ENCODE results near the gene PDLIM3.

DNA sequence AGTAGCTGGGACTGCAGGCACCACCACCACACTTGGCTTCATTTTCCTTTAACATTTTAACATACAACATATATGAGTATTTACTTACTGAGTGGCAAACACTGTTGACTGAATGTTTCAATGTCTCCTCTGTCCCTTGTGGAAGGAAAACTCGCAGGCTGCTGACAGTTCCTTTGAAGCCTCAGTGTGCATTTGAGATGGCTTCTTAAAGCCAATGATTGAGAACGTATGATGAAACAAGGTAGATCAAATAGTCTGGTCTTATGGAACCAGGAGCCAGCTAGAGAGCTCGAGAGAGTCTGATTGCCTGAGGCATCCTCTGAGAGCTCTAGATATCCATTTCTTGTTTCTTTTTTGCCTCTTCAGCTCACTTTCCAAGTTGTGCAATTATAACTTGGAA lies 43.0 kb upstream of the PDLIM3 start:
- TF ChIP-seq EGR1 (IDR thresholded peaks at IDR 0.05) = no peak
- no peak for TF ChIP-seq TAF1 (IDR thresholded peaks at IDR 0.05; ENCODE audit: low read depth)
- TF ChIP-seq EP300 (IDR thresholded peaks at IDR 0.05; ENCODE audit: borderline replicate concordance) = no peak
- TF ChIP-seq CREB1 (IDR thresholded peaks at IDR 0.05; ENCODE audit: low read depth) = no peak
- no peak for TF ChIP-seq YY1 (IDR thresholded peaks at IDR 0.05; ENCODE audit: low read depth)
